Effector memory CD4-positive, alpha-beta T cell (primary cell): ENCODE results near the gene MYBPC2.

Experiments
- DNase-seq, 3 donors: peaks; one replicate each; pipeline ENCODE4 v3.0.0-alpha.2; 2020
- H3K27ac ChIP-seq: 2 replicates; pipeline ENCODE4 v1.7.0; 2013; ENCODE audit warnings: mild to moderate bottlenecking, low read length, moderate library complexity; ENCODE audit not compliant: insufficient read depth, poor library complexity, severe bottlenecking
- H3K27me3 ChIP-seq: replicated peaks from 2 replicates; pipeline ENCODE4 v1.7.0; 2013; ENCODE audit warnings: mild to moderate bottlenecking, low read length; ENCODE audit not compliant: insufficient read depth, control insufficient read depth, poor library complexity, severe bottlenecking
- H3K36me3 ChIP-seq: 2 replicates; pipeline ENCODE4 v1.7.0; 2013; ENCODE audit warnings: mild to moderate bottlenecking, low read length, moderate library complexity; ENCODE audit not compliant: control insufficient read depth, insufficient read depth
- H3K4me1 ChIP-seq: 2 replicates; pipeline ENCODE4 v1.7.0; 2013; ENCODE audit warnings: low read length, mild to moderate bottlenecking; ENCODE audit not compliant: control insufficient read depth, insufficient read depth, poor library complexity, severe bottlenecking
- H3K4me3 ChIP-seq: 2 replicates; pipeline ENCODE4 v1.7.0; 2013; ENCODE audit warnings: low read length, low read depth, mild to moderate bottlenecking; ENCODE audit not compliant: insufficient read depth, poor library complexity, severe bottlenecking
- H3K9me3 ChIP-seq: 2 replicates; pipeline ENCODE4 v1.7.0; 2013; ENCODE audit warnings: mild to moderate bottlenecking, low read length, moderate library complexity; ENCODE audit not compliant: control insufficient read depth

The MYBPC2 gene

GRCh38 chr19:50418176-50419021 lies 14.3 kb upstream of the MYBPC2 start, which contains the start of gene SPIB:
Gene SPIB (plus strand): TSS chr19:50418938. CDS start chr19:50418963, 25 bp downstream.
- H3K27ac ChIP-seq, result no peak within 1 kb of the TSS
- H3K4me1 ChIP-seq, result no peaks in the 10 kb centered on the region
- H3K9me3 ChIP-seq, result no peaks in the 10 kb centered on the region
- H3K36me3 ChIP-seq, result no peaks in the 10 kb centered on the region
- no peak within 1 kb of the TSS for H3K4me3 ChIP-seq
- peaks cover 8% of the 10 kb centered on the region for H3K27me3 ChIP-seq
- DNase-seq, result no peak

GRCh38 chr19:50419022-50419579 lies 13.6 kb upstream of the MYBPC2 start:
- Histone ChIP-seq H3K36me3 (no peaks in the 10 kb centered on the region), H3K4me1 (no peaks in the 10 kb centered on the region), H3K27ac (no peak overlapping the region), H3K4me3 (no peak overlapping the region), H3K27me3 (peaks cover 8% of the 10 kb centered on the region), H3K9me3 (no peaks in the 10 kb centered on the region)
- DNase-seq, result no peak

GRCh38 chr19:50419580-50420035 lies 13.1 kb upstream of the MYBPC2 start:
- H3K36me3 ChIP-seq, result no peaks in the 10 kb centered on the region
- no peaks in the 10 kb centered on the region for H3K9me3 ChIP-seq
- H3K27me3 ChIP-seq, result peaks cover 8% of the 10 kb centered on the region

GRCh38 chr19:50420127-50420526 lies 12.6 kb upstream of the MYBPC2 start:
- Histone ChIP-seq H3K4me3 (no peak overlapping the region), H3K4me1 (no peaks in the 10 kb centered on the region), H3K9me3 (no peaks in the 10 kb centered on the region), H3K27ac (no peak overlapping the region), H3K27me3 (peaks cover 8% of the 10 kb centered on the region), H3K36me3 (no peaks in the 10 kb centered on the region)
- no peak for DNase-seq

More at GRCh38 chr19:50419580-50420035, 13.1 kb upstream of the MYBPC2 start:
- no peaks in the 10 kb centered on the region for H3K4me1 ChIP-seq
- H3K4me3 ChIP-seq, result no peak overlapping the region
- no peak overlapping the region for H3K27ac ChIP-seq
- no peak for DNase-seq

GRCh38 chr19:50420808-50421207 lies 11.9 kb upstream of the MYBPC2 start:
- Histone ChIP-seq H3K4me1 (no peaks in the 10 kb centered on the region), H3K27me3 (peaks cover 8% of the 10 kb centered on the region), H3K9me3 (no peaks in the 10 kb centered on the region), H3K36me3 (no peaks in the 10 kb centered on the region), H3K27ac (no peak overlapping the region), H3K4me3 (no peak overlapping the region)
- no peak for DNase-seq

GRCh38 chr19:50422397-50423278 lies 10.1 kb upstream of the MYBPC2 start:
- H3K36me3 ChIP-seq, result no peaks in the 10 kb centered on the region
- DNase-seq, result no peak
- H3K4me3 ChIP-seq, result no peak overlapping the region
- peaks cover 8% of the 10 kb centered on the region for H3K27me3 ChIP-seq
- no peak overlapping the region for H3K27ac ChIP-seq
- H3K9me3 ChIP-seq, result no peaks in the 10 kb centered on the region
- no peaks in the 10 kb centered on the region for H3K4me1 ChIP-seq

GRCh38 chr19:50423279-50424113 lies 9.2 kb upstream of the MYBPC2 start:
- H3K27ac ChIP-seq, result no peak overlapping the region
- H3K9me3 ChIP-seq, result no peaks in the 10 kb centered on the region
- no peak for DNase-seq
- no peak overlapping the region for H3K4me3 ChIP-seq
- no peaks in the 10 kb centered on the region for H3K36me3 ChIP-seq
- H3K27me3 ChIP-seq, result peaks cover 7% of the 10 kb centered on the region
- no peaks in the 10 kb centered on the region for H3K4me1 ChIP-seq

GRCh38 chr19:50425581-50425980 lies 7.1 kb upstream of the MYBPC2 start:
- Histone ChIP-seq H3K27ac (no peak overlapping the region), H3K36me3 (no peaks in the 10 kb centered on the region), H3K4me1 (no peaks in the 10 kb centered on the region), H3K4me3 (no peak overlapping the region), H3K27me3 (no peaks in the 10 kb centered on the region), H3K9me3 (no peaks in the 10 kb centered on the region)
- no peak for DNase-seq

GRCh38 chr19:50427318-50427925 lies 5.3 kb upstream of the MYBPC2 start:
- peaks cover 10% of the 10 kb centered on the region for H3K4me1 ChIP-seq
- no peaks in the 10 kb centered on the region for H3K9me3 ChIP-seq
- no peak overlapping the region for H3K27ac ChIP-seq
- no peaks in the 10 kb centered on the region for H3K36me3 ChIP-seq
- peak overlapping the region; percentile 16 for H3K4me3 ChIP-seq
- H3K27me3 ChIP-seq, result peaks cover 3% of the 10 kb centered on the region
- no peak for DNase-seq
